ENCODE results near the gene ZP1. TPM values are rescaled to one million over a fixed set of nuclear protein-coding genes. Genes with fewer than 3 reads are reported as not detected.
A peak's percentile ranks its signal among the peaks of the same experiment; 100 is the strongest.

The ZP1 gene
- total and polyA plus RNA-seq, 2 experiments from 2014 or later = 1.0 to 1.3 TPM

GRCh38 chr11:60919956-60920355, 52.6 kb downstream of the ZP1 start:
- peaks cover 48% of the 10 kb centered on the region for H3K79me2 ChIP-seq (ENCODE audit: insufficient read depth)
- no peaks in the 10 kb centered on the region for H3K9me2 ChIP-seq (ENCODE audit: insufficient read depth)
- H3K4me2 ChIP-seq (ENCODE audit: unreplicated experiment) = no peak overlapping the region
- in situ Hi-C loops (cut with MboI) = no loop called here
- no peak overlapping the region for H3K9ac ChIP-seq
- no peak overlapping the region for H2AFZ ChIP-seq
- peaks cover 15% of the 10 kb centered on the region; the same call in 1 of the 2 replicates for H3K4me1 ChIP-seq (ENCODE audit: insufficient read depth)
- H4K20me1 ChIP-seq (ENCODE audit: insufficient read depth) = no peaks in the 10 kb centered on the region
- no peaks in the 10 kb centered on the region for H3K36me3 ChIP-seq (ENCODE audit: low read depth)
- DNase-seq = peak; percentile 12
- H3F3A ChIP-seq (ENCODE audit: insufficient read depth) = no peaks in the 10 kb centered on the region; the same call in 1 of the 2 replicates
- H3K9me3 ChIP-seq (ENCODE audit: low read depth) = no peaks in the 10 kb centered on the region
- H3K27ac ChIP-seq = no peak overlapping the region
- WGBS, 2 experiments (ENCODE audit: low coverage in 1 of 2, low lambda C conversion rate in 2 of 2, missing lambda C conversion rate in 2 of 2) = 67 to 69% methylated on average over 2 of the region's 2 CpGs
- no peaks in the 10 kb centered on the region for H3K27me3 ChIP-seq (replicated peaks; ENCODE audit: insufficient read depth)
- H3K4me3 ChIP-seq = no peak overlapping the region
- TF ChIP-seq EZH2 (IDR thresholded peaks at IDR 0.05; ENCODE audit: insufficient read depth, poor library complexity, severe bottlenecking) (no peak), EZH2phosphoT487 (IDR thresholded peaks at IDR 0.05; ENCODE audit: insufficient read depth, low read depth) (no peak)

GRCh38 chr11:60921259-60921658, 53.9 kb downstream of the ZP1 start:
- Histone ChIP-seq H3K4me2 (ENCODE audit: unreplicated experiment) (no peak overlapping the region), H3K27ac (no peak overlapping the region), H3K9me2 (ENCODE audit: insufficient read depth) (no peaks in the 10 kb centered on the region), H3F3A (ENCODE audit: insufficient read depth) (no peaks in the 10 kb centered on the region), H2AFZ (no peak overlapping the region), H3K9me3 (ENCODE audit: low read depth) (no peaks in the 10 kb centered on the region), H3K4me1 (ENCODE audit: insufficient read depth) (peaks cover 17% of the 10 kb centered on the region; the same call in 1 of the 2 replicates), H3K9ac (no peak overlapping the region), H3K79me2 (ENCODE audit: insufficient read depth) (peaks cover 41% of the 10 kb centered on the region), H3K36me3 (ENCODE audit: low read depth) (no peaks in the 10 kb centered on the region), H3K4me3 (no peak overlapping the region), H3K27me3 (replicated peaks; ENCODE audit: insufficient read depth) (no peaks in the 10 kb centered on the region), H4K20me1 (ENCODE audit: insufficient read depth) (no peaks in the 10 kb centered on the region)
- TF ChIP-seq EZH2phosphoT487 (IDR thresholded peaks at IDR 0.05; ENCODE audit: insufficient read depth, low read depth) (no peak), EZH2 (IDR thresholded peaks at IDR 0.05; ENCODE audit: insufficient read depth, poor library complexity, severe bottlenecking) (no peak)
- WGBS, 2 experiments (ENCODE audit: low coverage in 1 of 2, low lambda C conversion rate in 2 of 2, missing lambda C conversion rate in 2 of 2) = 86% methylated on average over 10 to 11 of the region's 11 CpGs
- DNase-seq = no peak
- in situ Hi-C loops (cut with MboI) = no loop called here

- Histone ChIP-seq H3K27ac (no peak overlapping the region), H3K79me2 (ENCODE audit: insufficient read depth) (peaks cover 35% of the 10 kb centered on the region), H3K9me3 (ENCODE audit: low read depth) (no peaks in the 10 kb centered on the region), H3K9me2 (ENCODE audit: insufficient read depth) (no peaks in the 10 kb centered on the region), H3K4me1 (ENCODE audit: insufficient read depth) (peaks cover 17% of the 10 kb centered on the region; the same call in 1 of the 2 replicates), H3K9ac (no peak overlapping the region), H2AFZ (no peak overlapping the region), H3K4me3 (no peak overlapping the region), H3K36me3 (ENCODE audit: low read depth) (no peaks in the 10 kb centered on the region), H3K4me2 (ENCODE audit: unreplicated experiment) (no peak overlapping the region), H3K27me3 (replicated peaks; ENCODE audit: insufficient read depth) (no peaks in the 10 kb centered on the region), H3F3A (ENCODE audit: insufficient read depth) (no peaks in the 10 kb centered on the region), H4K20me1 (ENCODE audit: insufficient read depth) (no peaks in the 10 kb centered on the region)
- TF ChIP-seq EZH2 (IDR thresholded peaks at IDR 0.05; ENCODE audit: insufficient read depth, poor library complexity, severe bottlenecking) = no peak
- DNase-seq = no peak
- in situ Hi-C loops (cut with MboI) = no loop called here
- WGBS, 2 experiments (ENCODE audit: low coverage in 1 of 2, low lambda C conversion rate in 2 of 2, missing lambda C conversion rate in 2 of 2) = 85 to 89% methylated on average over 23 of the region's 23 CpGs
Measured at GRCh38 chr11:60921777-60922335, 54.5 kb downstream of the ZP1 start.

GRCh38 chr11:60922906-60923305, 55.6 kb downstream of the ZP1 start:
- no peaks in the 10 kb centered on the region for H3K36me3 ChIP-seq (ENCODE audit: low read depth)
- H3K9me3 ChIP-seq (ENCODE audit: low read depth) = no peaks in the 10 kb centered on the region
- peaks cover 25% of the 10 kb centered on the region for H3K79me2 ChIP-seq (ENCODE audit: insufficient read depth)
- no peaks in the 10 kb centered on the region for H3K27me3 ChIP-seq (replicated peaks; ENCODE audit: insufficient read depth)
- no peaks in the 10 kb centered on the region for H3F3A ChIP-seq (ENCODE audit: insufficient read depth)
- no peak overlapping the region for H3K9ac ChIP-seq
- H3K4me3 ChIP-seq = no peak overlapping the region
- WGBS, 2 experiments (ENCODE audit: low coverage in 1 of 2, low lambda C conversion rate in 2 of 2, missing lambda C conversion rate in 2 of 2) = 96 to 98% methylated on average over 5 to 6 of the region's 6 CpGs
- in situ Hi-C loops (cut with MboI) = no loop called here
- no peak for TF ChIP-seq EZH2phosphoT487 (IDR thresholded peaks at IDR 0.05; ENCODE audit: insufficient read depth, low read depth)
- TF ChIP-seq EZH2 (IDR thresholded peaks at IDR 0.05; ENCODE audit: insufficient read depth, poor library complexity, severe bottlenecking) = no peak
- no peak overlapping the region for H2AFZ ChIP-seq
- H3K27ac ChIP-seq = no peak overlapping the region
- peaks cover 17% of the 10 kb centered on the region; the same call in 1 of the 2 replicates for H3K4me1 ChIP-seq (ENCODE audit: insufficient read depth)
- H3K4me2 ChIP-seq (ENCODE audit: unreplicated experiment) = no peak overlapping the region
- no peaks in the 10 kb centered on the region for H3K9me2 ChIP-seq (ENCODE audit: insufficient read depth)
- no peaks in the 10 kb centered on the region for H4K20me1 ChIP-seq (ENCODE audit: insufficient read depth)
- no peak for DNase-seq

Measured in GM23248 (cell line).